Right cardiac atrium (tissue), 5 donors: ENCODE results near the gene CYLC2. TPM values are rescaled to one million over a fixed set of nuclear protein-coding genes. Genes with fewer than 3 reads are reported as not detected.

ENCODE experiments used
- ATAC-seq, 2 donors: fragments of 200-7000 bp; cut with Tn5 transposase; one replicate each; pipeline versions ENCODE4 v1.8.0 to v1.9.1; 2020; ENCODE audit warnings: moderate library complexity in 2 of 2, mild to moderate bottlenecking in 1 of 2
- DNase-seq, 3 donors: peaks; one replicate each; pipeline ENCODE4 v3.0.0-alpha.2; 2020
- H3K27ac ChIP-seq: one replicate; pipeline ENCODE4 v1.5.1; 2013; ENCODE audit warnings: mild to moderate bottlenecking, low read length, control low read depth, moderate library complexity
- H3K27me3 ChIP-seq: one replicate; pipeline ENCODE4 v1.6.1; 2013; ENCODE audit not compliant: control insufficient read depth, insufficient read depth
- H3K4me1 ChIP-seq: one replicate; pipeline ENCODE4 v1.6.1; 2013; ENCODE audit warnings: low read length; ENCODE audit not compliant: control insufficient read depth, insufficient read depth
- H3K4me3 ChIP-seq: one replicate; pipeline ENCODE4 v1.5.1; 2013; ENCODE audit warnings: low read length, control low read depth
- H3K9me3 ChIP-seq: one replicate; pipeline ENCODE4 v1.6.1; 2013; ENCODE audit warnings: low read length; ENCODE audit not compliant: control insufficient read depth
- WGBS: extraction: QIAGEN DNeasy Blood & Tissue Kit; methylation state at CpG from one replicate; pipeline ENCODE4 v1.1.7; 2013; 5-methylcytosine and 5-hydroxymethylcytosine counted together
- intact Hi-C, 4 donors: fragments of 100-400 bp; cut with DNase I; formaldehyde crosslinking; loops; one replicate each; pipeline versions ENCODE4 v1.11.0 to v1.14.0; 2022 to 2023
- polyA plus RNA-seq: library from polyadenylated mRNA; stranded (reverse); fragments of 200-250 nt; gene quantifications from one replicate; pipeline ENCODE4 v1.2.3, GENCODE V29; 2013
- total RNA-seq, 4 donors: library from RNA; stranded (reverse); fragmentation: NEBNext Ultra II Directional; extraction: Animal tissue kit (Norgen Biotek cat#: 25700); gene quantifications; one replicate each; pipeline ENCODE4 v1.2.1, GENCODE V29; 2021
- donor health status: healthy with polysubstance abuse.
- donor health status: DM: no; HTN: yes; CAD: no.
- donor health status: DM: no; HTN: no; CAD: no.
- donor health status: DM: no; HTN: yes; CAD: no; lungs with severe emphysema.
- donor health status: DM: yes; HTN: yes; CAD: no.

The CYLC2 gene
- total and polyA plus RNA-seq, 5 donors, result not detected

DNA sequence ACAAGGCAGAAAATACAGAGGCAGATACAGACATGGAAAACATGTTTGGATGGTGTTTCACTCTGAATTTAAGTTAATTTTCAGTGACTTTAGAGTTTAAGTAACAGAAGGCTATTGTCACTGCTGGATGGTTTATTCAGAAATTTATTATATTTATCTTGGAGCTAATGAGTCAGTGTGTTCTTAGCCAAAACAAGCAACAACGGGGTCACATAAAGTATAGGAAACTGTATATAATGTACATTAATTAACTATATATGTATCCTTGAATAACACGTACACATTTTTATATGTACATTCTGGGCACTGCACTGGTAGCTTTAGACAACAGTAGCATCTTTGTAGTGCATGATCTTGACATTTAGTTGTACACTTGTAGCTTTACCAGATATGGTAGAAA lies 30.7 kb downstream of the CYLC2 start:
- no peak for DNase-seq
- no peaks in the 10 kb centered on the region for H3K9me3 ChIP-seq
- no peak overlapping the region for H3K4me3 ChIP-seq
- intact Hi-C loops, result no loop called here
- H3K4me1 ChIP-seq, result no peaks in the 10 kb centered on the region
- WGBS, result 48% methylated on average over 2 of the region's 2 CpGs
- H3K27ac ChIP-seq, result no peak overlapping the region
- ATAC-seq, result no peak
- no peaks in the 10 kb centered on the region for H3K27me3 ChIP-seq

DNA sequence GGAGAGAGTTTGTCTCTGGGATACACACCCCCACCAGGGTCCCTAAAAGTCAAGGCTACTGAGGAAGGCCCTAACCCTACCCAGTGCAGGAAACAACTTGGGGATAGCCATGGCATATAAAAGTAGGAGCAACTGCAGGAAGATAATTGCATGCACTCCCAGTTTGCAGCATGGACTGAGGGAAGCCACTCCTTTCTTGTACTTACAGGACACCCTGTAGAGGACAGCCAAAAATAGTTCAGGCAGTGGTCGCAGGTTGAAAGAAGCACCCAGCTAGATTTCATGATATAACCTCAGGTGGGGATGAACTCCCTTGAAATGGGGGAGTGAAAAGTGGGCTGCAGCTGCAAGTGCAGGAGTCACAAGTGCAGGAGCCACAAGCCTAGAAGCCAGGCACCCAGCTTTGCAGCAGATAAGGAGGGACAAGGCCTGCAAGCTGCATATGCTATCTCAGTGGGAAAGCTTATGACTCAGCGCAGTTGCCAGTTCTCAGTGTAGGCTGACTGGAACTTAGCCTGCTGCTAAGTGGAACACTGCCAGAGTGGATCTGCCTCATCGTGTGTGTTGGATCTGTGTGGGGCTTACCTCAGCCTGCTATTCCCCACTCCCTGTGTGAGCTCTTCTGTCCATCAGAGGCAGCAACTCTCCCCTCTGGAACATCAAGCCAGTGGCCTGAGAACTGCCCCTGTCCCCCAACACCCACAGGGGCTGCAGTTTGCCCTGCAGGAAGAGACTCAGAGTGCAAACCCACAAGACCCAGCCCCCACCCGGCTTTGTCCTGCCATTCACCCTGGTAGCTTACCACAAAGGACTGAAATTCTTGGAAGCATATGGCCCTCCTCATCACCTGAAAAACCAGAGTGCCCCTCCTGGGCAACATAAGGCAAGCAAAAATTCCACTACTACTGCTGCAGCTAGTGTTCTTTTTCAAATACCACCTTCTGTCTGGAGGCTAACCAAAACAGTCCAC lies 42.7 kb downstream of the CYLC2 start:
- Histone ChIP-seq H3K9me3 (no peaks in the 10 kb centered on the region), H3K27me3 (no peaks in the 10 kb centered on the region), H3K4me3 (no peak overlapping the region), H3K27ac (no peak overlapping the region), H3K4me1 (no peaks in the 10 kb centered on the region)
- DNase-seq (peak in 2 of 3 donors; percentile 27 to 29), ATAC-seq (peak; percentile 63 to 69)
- WGBS, result 52% methylated on average over 4 of the region's 4 CpGs
- intact Hi-C loops, result no loop called here

DNA sequence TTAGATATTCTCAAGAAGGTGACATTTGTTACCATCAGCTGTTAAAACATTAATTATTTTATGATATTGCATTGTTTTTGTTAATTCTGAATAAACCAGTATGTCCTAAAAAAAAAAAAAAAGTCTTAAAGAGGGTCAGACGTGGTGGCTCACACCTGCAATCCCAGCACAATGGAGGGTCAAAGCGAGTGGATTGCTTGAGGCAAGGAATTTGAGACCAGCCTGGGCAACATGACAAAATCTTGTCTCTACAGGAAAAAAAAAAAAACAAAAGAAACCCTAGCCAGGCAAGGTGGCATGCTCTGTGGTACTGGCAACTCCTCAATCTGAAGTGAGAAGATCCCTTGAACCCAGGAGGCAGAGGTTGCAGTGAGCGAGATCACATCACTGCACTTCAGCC lies 46.8 kb downstream of the CYLC2 start:
- Histone ChIP-seq H3K27me3 (no peaks in the 10 kb centered on the region), H3K27ac (no peak overlapping the region), H3K4me3 (no peak overlapping the region), H3K4me1 (no peaks in the 10 kb centered on the region), H3K9me3 (no peaks in the 10 kb centered on the region)
- DNase-seq, result no peak
- no peak for ATAC-seq
- intact Hi-C loops, result no loop called here
- 73% methylated on average over 3 of the region's 3 CpGs for WGBS
